GM19099 (cell line): Measurements from ENCODE around the gene SIAH3.

Experiments used
- POLR2A ChIP-seq: IDR thresholded peaks from 3 replicates; pipeline ENCODE4 v1.6.1; 2011; ENCODE audit warnings: low read depth; ENCODE audit not compliant: insufficient read length; ENCODE audit errors: extremely low read depth

The SIAH3 gene

GRCh38 chr13:45851171-45851921 is at the start of gene SIAH3:
Gene SIAH3 (minus strand): TSS chr13:45851753. CDS start chr13:45851629, 124 bp downstream.
- no peak for TF ChIP-seq POLR2A

- no peak for TF ChIP-seq POLR2A
These were observed 47.9 kb upstream of the SIAH3 start for GRCh38 chr13:45899406-45899805.

- TF ChIP-seq POLR2A, result no peak
These were observed 46.0 kb upstream of the SIAH3 start for GRCh38 chr13:45897562-45897961.

GRCh38 chr13:45896285-45896684 is 44.7 kb upstream of the SIAH3 start:
- no peak for TF ChIP-seq POLR2A

- TF ChIP-seq POLR2A, result no peak
These were observed 44.3 kb upstream of the SIAH3 start for GRCh38 chr13:45895881-45896280.

GRCh38 chr13:45892513-45892912 is 41.0 kb upstream of the SIAH3 start:
- no peak for TF ChIP-seq POLR2A

GRCh38 chr13:45889590-45890243 is 38.2 kb upstream of the SIAH3 start:
- TF ChIP-seq POLR2A, result no peak

GRCh38 chr13:45886466-45886865 is 34.9 kb upstream of the SIAH3 start:
- no peak for TF ChIP-seq POLR2A

- TF ChIP-seq POLR2A, result no peak
These were observed 33.6 kb upstream of the SIAH3 start for GRCh38 chr13:45885194-45885593.

- no peak for TF ChIP-seq POLR2A
These were observed 31.1 kb upstream of the SIAH3 start for GRCh38 chr13:45882626-45883025.

- no peak for TF ChIP-seq POLR2A
These were observed 29.8 kb upstream of the SIAH3 start for GRCh38 chr13:45881353-45881752.

- TF ChIP-seq POLR2A, result no peak
These were observed 28.7 kb upstream of the SIAH3 start for GRCh38 chr13:45880242-45880641.

GRCh38 chr13:45879666-45880065 is 28.1 kb upstream of the SIAH3 start:
- TF ChIP-seq POLR2A, result no peak

GRCh38 chr13:45878966-45879365 is 27.4 kb upstream of the SIAH3 start:
- TF ChIP-seq POLR2A, result no peak

GRCh38 chr13:45876781-45877180 is 25.2 kb upstream of the SIAH3 start:
- TF ChIP-seq POLR2A, result no peak

GRCh38 chr13:45875951-45876350 is 24.4 kb upstream of the SIAH3 start:
- no peak for TF ChIP-seq POLR2A
